ENCODE data around the gene TMSB15C.

DNA sequence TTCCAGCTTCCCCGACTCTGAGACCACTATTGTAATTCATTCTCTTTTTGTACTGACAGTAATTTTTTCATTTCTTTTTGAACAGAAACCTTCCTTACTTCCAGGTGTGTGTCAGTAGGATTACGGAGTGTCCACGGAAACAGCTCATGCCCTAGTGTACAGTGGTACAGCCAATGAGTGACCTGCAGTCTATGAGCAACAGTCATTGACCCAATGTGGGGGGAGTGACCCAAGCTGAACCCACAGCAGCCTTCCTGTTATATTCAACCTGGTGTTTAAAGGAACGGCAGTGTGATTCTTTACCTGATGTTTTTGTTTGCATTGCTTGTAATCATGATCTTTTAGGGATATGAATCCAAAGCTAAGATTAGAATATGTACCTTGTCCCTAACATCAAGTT is 35.0 kb downstream of the TMSB15C start:
- TF ChIP-seq, protein P1, sequence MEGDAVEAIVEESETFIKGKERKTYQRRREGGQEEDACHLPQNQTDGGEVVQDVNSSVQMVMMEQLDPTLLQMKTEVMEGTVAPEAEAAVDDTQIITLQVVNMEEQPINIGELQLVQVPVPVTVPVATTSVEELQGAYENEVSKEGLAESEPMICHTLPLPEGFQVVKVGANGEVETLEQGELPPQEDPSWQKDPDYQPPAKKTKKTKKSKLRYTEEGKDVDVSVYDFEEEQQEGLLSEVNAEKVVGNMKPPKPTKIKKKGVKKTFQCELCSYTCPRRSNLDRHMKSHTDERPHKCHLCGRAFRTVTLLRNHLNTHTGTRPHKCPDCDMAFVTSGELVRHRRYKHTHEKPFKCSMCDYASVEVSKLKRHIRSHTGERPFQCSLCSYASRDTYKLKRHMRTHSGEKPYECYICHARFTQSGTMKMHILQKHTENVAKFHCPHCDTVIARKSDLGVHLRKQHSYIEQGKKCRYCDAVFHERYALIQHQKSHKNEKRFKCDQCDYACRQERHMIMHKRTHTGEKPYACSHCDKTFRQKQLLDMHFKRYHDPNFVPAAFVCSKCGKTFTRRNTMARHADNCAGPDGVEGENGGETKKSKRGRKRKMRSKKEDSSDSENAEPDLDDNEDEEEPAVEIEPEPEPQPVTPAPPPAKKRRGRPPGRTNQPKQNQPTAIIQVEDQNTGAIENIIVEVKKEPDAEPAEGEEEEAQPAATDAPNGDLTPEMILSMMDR (IDR thresholded peaks at IDR 0.05; ENCODE audit: borderline replicate concordance, extremely low read depth, low read length, poor library complexity, severe bottlenecking), result no peak
- TF ChIP-seq EZH2 (IDR thresholded peaks at IDR 0.05; ENCODE audit: borderline replicate concordance, low read depth, low read length, severe bottlenecking), result no peak
